ENCODE measurements around the gene AMPH.
"Not testable (repeated sequence)": the region's sequence is repeated elsewhere in the genome, so short reads cannot be mapped to it uniquely, and the experiment has no call there.

The AMPH gene

DNA sequence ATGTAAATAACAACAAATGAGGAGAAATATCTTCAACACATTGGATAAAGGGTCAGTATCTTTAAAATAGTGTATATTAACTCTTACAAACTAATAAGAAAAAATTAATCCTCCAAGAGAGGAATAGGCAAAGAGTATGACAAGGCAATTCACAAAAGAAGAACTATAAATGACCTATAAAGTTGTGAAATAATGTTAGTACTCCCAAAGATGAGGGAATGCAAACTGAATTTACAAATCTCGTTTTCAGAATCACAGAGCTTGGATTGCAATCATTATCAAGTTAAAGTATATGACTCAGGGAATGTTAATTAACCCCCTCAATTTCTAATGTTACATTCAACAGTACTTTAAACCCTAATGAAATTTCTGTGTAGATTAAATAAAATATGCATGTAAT is 270.4 kb downstream of the AMPH start:
- Histone ChIP-seq H3K27me3 (ENCODE audit: insufficient read depth, low read length, poor library complexity) (no peaks in the 10 kb centered on the region), H3K4me1 (ENCODE audit: control insufficient read depth, low read depth, low read length) (no peaks in the 10 kb centered on the region), H4K5ac (ENCODE audit: low read length) (no peak overlapping the region), H2AK5ac (ENCODE audit: low read length) (no peak overlapping the region), H4K8ac (ENCODE audit: low read depth, low read length) (no peak overlapping the region), H3K56ac (ENCODE audit: low read length) (no peak overlapping the region), H3K27ac (ENCODE audit: low read depth, low read length) (no peak overlapping the region), H2BK15ac (replicated peaks; ENCODE audit: low read depth) (no peak overlapping the region), H3K9ac (ENCODE audit: low read length) (no peak overlapping the region), H2BK120ac (ENCODE audit: low read depth, low read length) (no peak overlapping the region), H3K4ac (ENCODE audit: low read depth, low read length) (no peak overlapping the region), H3K79me2 (ENCODE audit: control insufficient read depth, insufficient read depth, low read length) (no peaks in the 10 kb centered on the region), H3K4me2 (ENCODE audit: low read length) (no peak overlapping the region), H3K79me1 (ENCODE audit: low read length) (no peaks in the 10 kb centered on the region), H2BK5ac (ENCODE audit: low read length) (no peak overlapping the region), H3K36me3 (ENCODE audit: control insufficient read depth, insufficient read depth, low read length) (no peaks in the 10 kb centered on the region), H3K18ac (ENCODE audit: low read length) (no peak overlapping the region), H3K4me3 (ENCODE audit: low read length) (no peak overlapping the region), H3K23ac (ENCODE audit: low read length) (no peak overlapping the region)
- WGBS (ENCODE audit: extremely low coverage, insufficient coverage, low lambda C conversion rate) = no CpG with 5 or more reads among the region's 1 CpG
- no peak for DNase-seq

- not testable (repeated sequence) for H3K23ac ChIP-seq (ENCODE audit: low read length); H3K79me2 ChIP-seq (ENCODE audit: control insufficient read depth, insufficient read depth, low read length); H4K8ac ChIP-seq (ENCODE audit: low read depth, low read length); H3K9ac ChIP-seq (ENCODE audit: low read length); H3K4me2 ChIP-seq (ENCODE audit: low read length); H3K18ac ChIP-seq (ENCODE audit: low read length); H3K27ac ChIP-seq (ENCODE audit: low read depth, low read length); H2BK5ac ChIP-seq (ENCODE audit: low read length); H2AK5ac ChIP-seq (ENCODE audit: low read length); H3K36me3 ChIP-seq (ENCODE audit: control insufficient read depth, insufficient read depth, low read length); H3K79me1 ChIP-seq (ENCODE audit: low read length); H2BK15ac ChIP-seq (replicated peaks; ENCODE audit: low read depth); H3K4me1 ChIP-seq (ENCODE audit: control insufficient read depth, low read depth, low read length); H3K4me3 ChIP-seq (ENCODE audit: low read length); H2BK120ac ChIP-seq (ENCODE audit: low read depth, low read length); H4K5ac ChIP-seq (ENCODE audit: low read length); H3K4ac ChIP-seq (ENCODE audit: low read depth, low read length); H3K27me3 ChIP-seq (ENCODE audit: insufficient read depth, low read length, poor library complexity)
- peak overlapping the region; percentile 64 for H3K56ac ChIP-seq (ENCODE audit: low read length)
- WGBS (ENCODE audit: extremely low coverage, insufficient coverage, low lambda C conversion rate) = no CpG with 5 or more reads among the region's 5 CpGs
- DNase-seq = peak; percentile 92
Observed at GRCh38 chr7:38359071-38359601, 272.0 kb downstream of the AMPH start.

DNA sequence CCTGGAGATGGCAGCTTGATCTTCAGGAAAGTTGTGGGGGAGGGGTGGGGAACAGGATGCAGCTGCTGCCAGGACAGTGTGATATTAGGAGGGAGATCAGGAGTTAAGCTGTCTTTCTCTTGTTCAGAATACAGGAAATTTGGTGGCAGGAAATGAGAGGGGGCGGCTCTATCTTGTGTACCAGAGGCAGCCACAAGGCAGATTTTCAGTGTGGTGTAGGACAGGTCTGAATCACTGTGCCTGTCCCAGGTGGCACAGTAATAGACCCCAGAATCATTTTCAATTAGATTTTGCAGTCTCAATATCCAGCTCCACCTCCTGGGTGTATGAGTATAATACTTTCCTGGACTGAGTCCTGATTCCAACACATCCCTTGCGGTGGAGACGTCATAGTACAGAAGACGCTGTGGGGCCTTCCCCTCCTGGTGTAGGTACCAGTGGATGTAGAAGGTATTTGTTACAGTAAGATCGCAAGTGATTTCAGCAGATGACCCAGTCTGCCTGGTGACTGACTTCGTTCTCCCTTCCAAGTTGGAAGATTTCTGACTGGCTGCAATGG is 272.8 kb downstream of the AMPH start:
- H3K79me1 ChIP-seq (ENCODE audit: low read length); H3K18ac ChIP-seq (ENCODE audit: low read length); H2AK5ac ChIP-seq (ENCODE audit: low read length); H3K23ac ChIP-seq (ENCODE audit: low read length); H3K56ac ChIP-seq (ENCODE audit: low read length); H3K9ac ChIP-seq (ENCODE audit: low read length); H3K4ac ChIP-seq (ENCODE audit: low read depth, low read length); H3K4me1 ChIP-seq (ENCODE audit: control insufficient read depth, low read depth, low read length); H2BK120ac ChIP-seq (ENCODE audit: low read depth, low read length); H3K4me2 ChIP-seq (ENCODE audit: low read length); H2BK5ac ChIP-seq (ENCODE audit: low read length); H3K27me3 ChIP-seq (ENCODE audit: insufficient read depth, low read length, poor library complexity); H4K5ac ChIP-seq (ENCODE audit: low read length); H4K8ac ChIP-seq (ENCODE audit: low read depth, low read length); H3K79me2 ChIP-seq (ENCODE audit: control insufficient read depth, insufficient read depth, low read length); H2BK15ac ChIP-seq (replicated peaks; ENCODE audit: low read depth); H3K27ac ChIP-seq (ENCODE audit: low read depth, low read length); H3K4me3 ChIP-seq (ENCODE audit: low read length); H3K36me3 ChIP-seq (ENCODE audit: control insufficient read depth, insufficient read depth, low read length): not testable (repeated sequence)
- no CpG with 5 or more reads among the region's 6 CpGs for WGBS (ENCODE audit: extremely low coverage, insufficient coverage, low lambda C conversion rate)
- DNase-seq = peak; percentile 58

- H4K8ac ChIP-seq (ENCODE audit: low read depth, low read length); H3K36me3 ChIP-seq (ENCODE audit: control insufficient read depth, insufficient read depth, low read length); H2BK120ac ChIP-seq (ENCODE audit: low read depth, low read length); H3K9ac ChIP-seq (ENCODE audit: low read length); H3K4ac ChIP-seq (ENCODE audit: low read depth, low read length); H3K27ac ChIP-seq (ENCODE audit: low read depth, low read length); H3K4me1 ChIP-seq (ENCODE audit: control insufficient read depth, low read depth, low read length); H3K4me3 ChIP-seq (ENCODE audit: low read length); H3K79me1 ChIP-seq (ENCODE audit: low read length); H3K79me2 ChIP-seq (ENCODE audit: control insufficient read depth, insufficient read depth, low read length); H3K56ac ChIP-seq (ENCODE audit: low read length); H3K18ac ChIP-seq (ENCODE audit: low read length); H3K27me3 ChIP-seq (ENCODE audit: insufficient read depth, low read length, poor library complexity); H3K4me2 ChIP-seq (ENCODE audit: low read length); H2BK15ac ChIP-seq (replicated peaks; ENCODE audit: low read depth); H4K5ac ChIP-seq (ENCODE audit: low read length); H3K23ac ChIP-seq (ENCODE audit: low read length); H2AK5ac ChIP-seq (ENCODE audit: low read length); H2BK5ac ChIP-seq (ENCODE audit: low read length): not testable (repeated sequence)
- peak; percentile 80 for DNase-seq
- no CpG with 5 or more reads among the region's 8 CpGs for WGBS (ENCODE audit: extremely low coverage, insufficient coverage, low lambda C conversion rate)
Observed at GRCh38 chr7:38354271-38354851, 276.8 kb downstream of the AMPH start.

DNA sequence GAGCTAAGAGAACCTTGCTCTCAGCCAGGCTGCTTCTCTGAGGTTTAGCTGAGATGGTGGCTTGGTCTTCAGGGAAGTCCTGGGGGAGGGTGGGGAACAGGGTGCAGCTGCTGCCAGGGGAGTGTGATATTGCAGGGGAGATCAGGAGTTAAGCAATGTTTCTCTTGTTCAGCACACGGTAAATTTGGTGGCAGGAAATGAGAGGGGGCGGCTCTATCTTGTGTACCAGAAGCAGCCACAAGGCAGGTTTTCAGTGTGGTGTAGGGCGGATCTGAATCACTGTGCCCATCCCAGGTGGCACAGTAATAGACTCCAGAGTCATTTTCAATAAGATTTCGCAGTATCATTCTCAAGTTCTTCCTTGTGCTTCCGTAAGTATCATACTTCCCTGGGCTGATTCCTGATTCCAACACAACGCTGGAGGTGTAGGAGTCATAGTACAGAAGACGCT is 277.7 kb downstream of the AMPH start:
- not testable (repeated sequence) for H3K79me2 ChIP-seq (ENCODE audit: control insufficient read depth, insufficient read depth, low read length); H2BK120ac ChIP-seq (ENCODE audit: low read depth, low read length); H2BK15ac ChIP-seq (replicated peaks; ENCODE audit: low read depth); H3K27me3 ChIP-seq (ENCODE audit: insufficient read depth, low read length, poor library complexity); H3K79me1 ChIP-seq (ENCODE audit: low read length); H3K36me3 ChIP-seq (ENCODE audit: control insufficient read depth, insufficient read depth, low read length); H3K4ac ChIP-seq (ENCODE audit: low read depth, low read length); H3K4me3 ChIP-seq (ENCODE audit: low read length); H3K56ac ChIP-seq (ENCODE audit: low read length); DNase-seq; H3K9ac ChIP-seq (ENCODE audit: low read length); H2BK5ac ChIP-seq (ENCODE audit: low read length); H2AK5ac ChIP-seq (ENCODE audit: low read length); H3K18ac ChIP-seq (ENCODE audit: low read length); H3K27ac ChIP-seq (ENCODE audit: low read depth, low read length); H4K8ac ChIP-seq (ENCODE audit: low read depth, low read length); H3K23ac ChIP-seq (ENCODE audit: low read length); H3K4me1 ChIP-seq (ENCODE audit: control insufficient read depth, low read depth, low read length); H3K4me2 ChIP-seq (ENCODE audit: low read length); H4K5ac ChIP-seq (ENCODE audit: low read length)
- whole genome bisulfite sequencing (ENCODE audit: extremely low coverage, insufficient coverage, low lambda C conversion rate) = no CpG with 5 or more reads among the region's 7 CpGs

DNA sequence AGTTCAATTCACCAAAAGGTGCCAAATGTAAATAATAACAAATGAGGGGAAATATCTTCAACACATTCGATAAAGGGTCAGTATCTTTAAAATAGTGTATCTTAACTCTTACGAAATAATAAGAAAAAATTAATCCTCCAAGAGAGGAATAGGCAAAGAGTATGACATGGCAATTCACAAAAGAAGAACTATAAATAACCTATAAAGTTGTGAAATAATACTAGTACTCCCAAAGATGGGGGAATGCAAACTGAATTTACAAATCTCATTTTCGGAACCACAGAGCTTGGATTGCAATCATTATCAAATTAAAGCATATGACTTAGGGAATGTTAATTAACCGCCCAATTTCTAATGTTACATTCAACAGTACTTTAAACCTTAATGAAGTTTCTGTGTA is 279.6 kb downstream of the AMPH start:
- no peaks in the 10 kb centered on the region for H3K79me2 ChIP-seq (ENCODE audit: control insufficient read depth, insufficient read depth, low read length)
- H4K5ac ChIP-seq (ENCODE audit: low read length) = no peak overlapping the region
- no peak for DNase-seq
- no peak overlapping the region for H3K18ac ChIP-seq (ENCODE audit: low read length)
- no peak overlapping the region for H3K56ac ChIP-seq (ENCODE audit: low read length)
- no peak overlapping the region for H4K8ac ChIP-seq (ENCODE audit: low read depth, low read length)
- no peaks in the 10 kb centered on the region for H3K79me1 ChIP-seq (ENCODE audit: low read length)
- no peak overlapping the region for H2BK5ac ChIP-seq (ENCODE audit: low read length)
- no peak overlapping the region for H3K27ac ChIP-seq (ENCODE audit: low read depth, low read length)
- no peak overlapping the region for H3K4me3 ChIP-seq (ENCODE audit: low read length)
- H2BK15ac ChIP-seq (replicated peaks; ENCODE audit: low read depth) = no peak overlapping the region
- H3K36me3 ChIP-seq (ENCODE audit: control insufficient read depth, insufficient read depth, low read length) = no peaks in the 10 kb centered on the region
- no peak overlapping the region for H3K9ac ChIP-seq (ENCODE audit: low read length)
- H2AK5ac ChIP-seq (ENCODE audit: low read length) = no peak overlapping the region
- H3K4ac ChIP-seq (ENCODE audit: low read depth, low read length) = no peak overlapping the region
- no peaks in the 10 kb centered on the region for H3K27me3 ChIP-seq (ENCODE audit: insufficient read depth, low read length, poor library complexity)
- no CpG with 5 or more reads among the region's 4 CpGs for WGBS (ENCODE audit: extremely low coverage, insufficient coverage, low lambda C conversion rate)
- no peaks in the 10 kb centered on the region for H3K4me1 ChIP-seq (ENCODE audit: control insufficient read depth, low read depth, low read length)
- no peak overlapping the region for H3K23ac ChIP-seq (ENCODE audit: low read length)
- H3K4me2 ChIP-seq (ENCODE audit: low read length) = no peak overlapping the region
- H2BK120ac ChIP-seq (ENCODE audit: low read depth, low read length) = no peak overlapping the region

Data from mesendoderm (in vitro differentiated cells).